ENCODE measurements around the gene RNU1-4. TPM values are rescaled to one million over a fixed set of nuclear protein-coding genes. Genes with fewer than 3 reads are reported as not detected.
"Not testable (repeated sequence)": the region's sequence is repeated elsewhere in the genome, so short reads cannot be mapped to it uniquely, and the experiment has no call there.

Gene RNU1-4
- total and polyA plus RNA-seq, 10 of the 15 experiments (the other 5 are each of a cell fraction or from before 2014, with no cell fraction given) = under 0.01 to 20,946 (median 4.7) TPM; not detected in 2

DNA sequence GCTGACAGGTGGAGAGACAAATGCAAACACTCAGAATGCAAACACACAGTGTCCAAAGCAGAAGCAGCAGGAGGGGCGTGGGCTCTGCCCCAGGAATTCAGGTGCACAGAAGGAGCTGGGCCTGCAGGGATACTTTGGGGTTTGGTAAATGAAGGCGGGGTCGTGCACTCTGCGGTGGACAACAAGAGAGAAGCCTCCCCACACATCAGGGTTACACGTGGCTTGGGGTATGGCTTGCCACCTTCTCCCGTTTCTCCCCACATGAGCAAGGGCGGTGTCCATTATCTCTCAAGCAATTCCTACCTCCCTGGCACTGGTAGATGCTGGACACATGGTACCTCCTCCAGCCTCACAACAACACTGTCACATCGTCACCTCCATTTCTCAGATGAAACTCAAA lies 35.0 kb downstream of the RNU1-4 start:
- BruUV-seq (replicated peaks); in situ Hi-C loops (cut with MboI); H3K79me2 ChIP-seq (ENCODE audit: control insufficient read depth, insufficient read depth, low read length); H3K4me1 ChIP-seq (ENCODE audit: control insufficient read depth, insufficient read depth, low read length); SMC1A ChIA-PET (ENCODE audit: uncharacterized antibody, unreplicated experiment); H2AFZ ChIP-seq (ENCODE audit: control insufficient read depth, low read depth, low read length); H3K27me3 ChIP-seq (replicated peaks in 1 of 2; ENCODE audit: control insufficient read depth in 2 of 2, insufficient read depth in 2 of 2, low read length in 1 of 2); H3K27ac ChIP-seq (ENCODE audit: control insufficient read depth, insufficient read depth); H3K36me3 ChIP-seq (ENCODE audit: control insufficient read depth in 2 of 2, insufficient read depth in 2 of 2, low read length in 1 of 2); H4K20me1 ChIP-seq (ENCODE audit: control insufficient read depth, insufficient read depth); POLR2A ChIA-PET; DNase-seq (ENCODE audit: low read depth, low spot score); H3K9me3 ChIP-seq (replicated peaks; ENCODE audit: control insufficient read depth, insufficient read depth, low read length); CTCF ChIA-PET; intact Hi-C loops (cut with micrococcal nuclease; ENCODE audit: unreplicated experiment); H3K4me3 ChIP-seq; RAD21 ChIA-PET (ENCODE audit: unreplicated experiment); H3K4me2 ChIP-seq (ENCODE audit: control insufficient read depth, insufficient read depth); H3K9ac ChIP-seq (ENCODE audit: control insufficient read depth, insufficient read depth, low read length); ATAC-seq; FAIRE-seq: not testable (repeated sequence)
- 32% methylated on average over 7 of the region's 8 CpGs for WGBS (ENCODE audit: insufficient coverage, insufficient replicate concordance, low lambda C conversion rate, missing lambda C conversion rate)

GRCh38 chr1:16776248-16776647 lies 35.9 kb downstream of the RNU1-4 start:
- H3K36me3 ChIP-seq (ENCODE audit: control insufficient read depth in 2 of 2, insufficient read depth in 2 of 2, low read length in 1 of 2); H3K4me1 ChIP-seq (ENCODE audit: control insufficient read depth, insufficient read depth, low read length); H2AFZ ChIP-seq (ENCODE audit: control insufficient read depth, low read depth, low read length); POLR2A ChIA-PET; H3K27me3 ChIP-seq (replicated peaks in 1 of 2; ENCODE audit: control insufficient read depth in 2 of 2, insufficient read depth in 2 of 2, low read length in 1 of 2); H4K20me1 ChIP-seq (ENCODE audit: control insufficient read depth, insufficient read depth); FAIRE-seq; SMC1A ChIA-PET (ENCODE audit: uncharacterized antibody, unreplicated experiment); H3K4me3 ChIP-seq; ATAC-seq; intact Hi-C loops (cut with micrococcal nuclease; ENCODE audit: unreplicated experiment); BruUV-seq (replicated peaks); H3K9ac ChIP-seq (ENCODE audit: control insufficient read depth, insufficient read depth, low read length); H3K79me2 ChIP-seq (ENCODE audit: control insufficient read depth, insufficient read depth, low read length); DNase-seq (ENCODE audit: low read depth, low spot score); H3K9me3 ChIP-seq (replicated peaks; ENCODE audit: control insufficient read depth, insufficient read depth, low read length); in situ Hi-C loops (cut with MboI); RAD21 ChIA-PET (ENCODE audit: unreplicated experiment); H3K27ac ChIP-seq (ENCODE audit: control insufficient read depth, insufficient read depth); H3K4me2 ChIP-seq (ENCODE audit: control insufficient read depth, insufficient read depth); CTCF ChIA-PET: not testable (repeated sequence)
- 40% methylated on average over 4 of the region's 8 CpGs for WGBS (ENCODE audit: insufficient coverage, insufficient replicate concordance, low lambda C conversion rate, missing lambda C conversion rate)

DNA sequence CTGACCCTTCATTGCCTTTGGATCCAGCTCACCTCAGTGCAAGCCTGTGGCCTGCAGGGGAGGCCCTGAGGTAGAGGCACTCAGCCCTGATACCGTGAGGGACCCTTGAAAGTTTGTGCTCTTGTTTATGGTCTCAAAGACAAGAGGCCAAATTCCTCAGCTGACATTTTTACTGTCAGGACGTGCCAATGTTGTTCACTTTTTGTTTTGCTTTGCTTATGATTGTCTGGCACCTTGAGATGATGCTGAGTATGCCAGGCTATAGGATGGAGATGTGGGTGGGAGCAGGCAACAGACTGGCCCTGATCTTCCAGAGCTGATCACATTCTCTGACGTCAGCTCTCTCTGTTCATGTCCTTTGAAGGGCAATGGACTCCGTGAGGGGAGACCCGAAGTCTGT lies 36.5 kb downstream of the RNU1-4 start:
- RAD21 ChIA-PET (ENCODE audit: unreplicated experiment); POLR2A ChIA-PET; H3K4me2 ChIP-seq (ENCODE audit: control insufficient read depth, insufficient read depth); ATAC-seq; H3K36me3 ChIP-seq (ENCODE audit: control insufficient read depth in 2 of 2, insufficient read depth in 2 of 2, low read length in 1 of 2); H3K9ac ChIP-seq (ENCODE audit: control insufficient read depth, insufficient read depth, low read length); DNase-seq (ENCODE audit: low read depth, low spot score); H3K27ac ChIP-seq (ENCODE audit: control insufficient read depth, insufficient read depth); in situ Hi-C loops (cut with MboI); H2AFZ ChIP-seq (ENCODE audit: control insufficient read depth, low read depth, low read length); H4K20me1 ChIP-seq (ENCODE audit: control insufficient read depth, insufficient read depth); H3K4me1 ChIP-seq (ENCODE audit: control insufficient read depth, insufficient read depth, low read length); H3K9me3 ChIP-seq (replicated peaks; ENCODE audit: control insufficient read depth, insufficient read depth, low read length); CTCF ChIA-PET; SMC1A ChIA-PET (ENCODE audit: uncharacterized antibody, unreplicated experiment); H3K27me3 ChIP-seq (replicated peaks in 1 of 2; ENCODE audit: control insufficient read depth in 2 of 2, insufficient read depth in 2 of 2, low read length in 1 of 2); BruUV-seq (replicated peaks); H3K4me3 ChIP-seq; intact Hi-C loops (cut with micrococcal nuclease; ENCODE audit: unreplicated experiment); H3K79me2 ChIP-seq (ENCODE audit: control insufficient read depth, insufficient read depth, low read length); FAIRE-seq: not testable (repeated sequence)
- WGBS (ENCODE audit: insufficient coverage, insufficient replicate concordance, low lambda C conversion rate, missing lambda C conversion rate) = 25% methylated on average over 5 of the region's 5 CpGs

- FAIRE-seq; CTCF ChIA-PET; BruUV-seq (replicated peaks); DNase-seq (ENCODE audit: low read depth, low spot score); ATAC-seq; POLR2A ChIA-PET; H3K79me2 ChIP-seq (ENCODE audit: control insufficient read depth, insufficient read depth, low read length); H3K9ac ChIP-seq (ENCODE audit: control insufficient read depth, insufficient read depth, low read length); RAD21 ChIA-PET (ENCODE audit: unreplicated experiment); H3K4me2 ChIP-seq (ENCODE audit: control insufficient read depth, insufficient read depth); SMC1A ChIA-PET (ENCODE audit: uncharacterized antibody, unreplicated experiment); H4K20me1 ChIP-seq (ENCODE audit: control insufficient read depth, insufficient read depth); H2AFZ ChIP-seq (ENCODE audit: control insufficient read depth, low read depth, low read length); in situ Hi-C loops (cut with MboI); H3K4me3 ChIP-seq; intact Hi-C loops (cut with micrococcal nuclease; ENCODE audit: unreplicated experiment); H3K27me3 ChIP-seq (replicated peaks in 1 of 2; ENCODE audit: control insufficient read depth in 2 of 2, insufficient read depth in 2 of 2, low read length in 1 of 2); H3K9me3 ChIP-seq (replicated peaks; ENCODE audit: control insufficient read depth, insufficient read depth, low read length); H3K36me3 ChIP-seq (ENCODE audit: control insufficient read depth in 2 of 2, insufficient read depth in 2 of 2, low read length in 1 of 2); H3K27ac ChIP-seq (ENCODE audit: control insufficient read depth, insufficient read depth); H3K4me1 ChIP-seq (ENCODE audit: control insufficient read depth, insufficient read depth, low read length): not testable (repeated sequence)
- 21% methylated on average over 4 of the region's 4 CpGs for WGBS (ENCODE audit: insufficient coverage, insufficient replicate concordance, low lambda C conversion rate, missing lambda C conversion rate)
Observed at GRCh38 chr1:16777821-16778220, 37.5 kb downstream of the RNU1-4 start.
